GM19351 (cell line): ENCODE data around the gene TYW1.
A peak's percentile ranks its signal among the peaks of the same experiment; 100 is the strongest.
"Not testable (repeated sequence)": the region's sequence is repeated elsewhere in the genome, so short reads cannot be mapped to it uniquely, and the experiment has no call there.

ENCODE experiments used
- ATAC-seq: cut with Tn5 transposase; IDR thresholded peaks from one replicate; pipeline ENCODE4 v1.9.1; 2021; ENCODE audit warnings: mild to moderate bottlenecking, moderate library complexity; ENCODE audit not compliant: unreplicated experiment

TYW1 gene, protein sequence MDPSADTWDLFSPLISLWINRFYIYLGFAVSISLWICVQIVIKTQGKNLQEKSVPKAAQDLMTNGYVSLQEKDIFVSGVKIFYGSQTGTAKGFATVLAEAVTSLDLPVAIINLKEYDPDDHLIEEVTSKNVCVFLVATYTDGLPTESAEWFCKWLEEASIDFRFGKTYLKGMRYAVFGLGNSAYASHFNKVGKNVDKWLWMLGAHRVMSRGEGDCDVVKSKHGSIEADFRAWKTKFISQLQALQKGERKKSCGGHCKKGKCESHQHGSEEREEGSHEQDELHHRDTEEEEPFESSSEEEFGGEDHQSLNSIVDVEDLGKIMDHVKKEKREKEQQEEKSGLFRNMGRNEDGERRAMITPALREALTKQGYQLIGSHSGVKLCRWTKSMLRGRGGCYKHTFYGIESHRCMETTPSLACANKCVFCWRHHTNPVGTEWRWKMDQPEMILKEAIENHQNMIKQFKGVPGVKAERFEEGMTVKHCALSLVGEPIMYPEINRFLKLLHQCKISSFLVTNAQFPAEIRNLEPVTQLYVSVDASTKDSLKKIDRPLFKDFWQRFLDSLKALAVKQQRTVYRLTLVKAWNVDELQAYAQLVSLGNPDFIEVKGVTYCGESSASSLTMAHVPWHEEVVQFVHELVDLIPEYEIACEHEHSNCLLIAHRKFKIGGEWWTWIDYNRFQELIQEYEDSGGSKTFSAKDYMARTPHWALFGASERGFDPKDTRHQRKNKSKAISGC

GRCh38 chr7:66996444-66997191, at the start of gene TYW1:
Gene TYW1, plus strand, starts transcription at chr7:66996833. Its CDS starts 146 bp downstream, at chr7:66996979.
- peak; percentile 87 for ATAC-seq

DNA sequence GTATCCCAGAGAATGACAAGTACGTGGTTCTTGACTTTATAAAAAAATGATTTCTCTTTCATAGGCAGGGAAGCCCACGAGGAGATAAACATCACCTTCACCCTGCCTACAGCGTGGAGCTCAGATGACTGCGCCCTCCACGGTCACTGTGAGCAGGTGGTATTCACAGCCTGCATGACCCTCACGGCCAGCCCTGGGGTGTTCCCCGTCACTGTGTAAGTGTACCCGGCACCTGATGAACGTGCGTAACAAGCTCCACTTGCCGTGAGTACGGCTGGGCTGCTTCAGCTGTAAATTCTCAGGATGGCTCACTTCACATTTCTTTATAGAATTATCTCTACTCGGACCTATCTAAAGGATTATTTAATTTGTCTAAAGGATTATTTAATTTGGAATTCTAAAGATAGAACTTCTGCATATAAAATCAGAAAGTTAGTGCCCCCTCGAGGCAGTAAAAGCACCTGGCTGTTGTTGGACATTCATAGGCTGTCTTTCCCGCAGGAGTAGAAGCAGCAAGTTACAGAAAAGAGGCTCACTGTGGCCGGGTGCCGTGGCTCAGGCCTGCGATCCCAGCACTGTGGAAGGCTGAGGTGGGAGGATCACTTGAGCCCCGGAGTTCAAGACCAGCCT, 48.0 kb upstream of the TYW1 start:
- no peak for ATAC-seq

- ATAC-seq: no peak
Measured at GRCh38 chr7:66950311-66950710, 46.3 kb upstream of the TYW1 start.

GRCh38 chr7:66950763-66951162, 45.9 kb upstream of the TYW1 start:
- ATAC-seq: no peak

DNA sequence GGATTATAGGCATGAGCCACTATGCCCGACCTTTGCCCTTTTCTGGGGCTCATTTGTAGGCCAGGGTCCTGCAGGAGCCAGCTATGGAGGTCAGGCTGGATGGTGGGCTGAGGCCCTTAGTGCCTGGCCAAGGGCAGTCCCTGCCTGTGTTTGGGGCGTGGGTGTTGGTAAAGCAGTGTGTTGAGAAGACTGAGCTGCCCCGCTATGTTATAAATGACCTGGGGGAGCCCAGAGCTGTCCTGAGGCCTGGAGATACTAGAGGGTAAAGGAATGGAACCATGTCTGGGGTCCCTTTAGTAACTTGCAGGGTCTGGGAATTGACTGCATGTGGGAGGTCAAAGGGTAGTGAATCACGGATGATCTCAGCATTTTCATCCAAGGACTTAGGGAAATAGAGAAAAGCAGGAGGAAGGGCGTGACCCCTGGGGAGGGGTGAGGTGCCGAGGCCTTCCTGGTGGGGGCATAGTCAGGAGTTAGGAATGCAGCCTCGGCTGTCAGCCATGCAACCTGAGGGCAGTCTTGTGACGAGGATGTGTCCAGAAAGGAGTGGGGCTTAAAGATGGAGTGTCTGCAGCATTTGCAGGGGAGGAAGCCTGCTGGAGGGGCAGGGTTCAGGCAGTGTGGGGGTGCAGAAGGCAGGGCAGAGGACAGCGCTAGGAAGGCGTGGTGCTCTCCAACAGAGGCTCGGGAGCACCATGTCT, 44.1 kb upstream of the TYW1 start:
- ATAC-seq: no peak

DNA sequence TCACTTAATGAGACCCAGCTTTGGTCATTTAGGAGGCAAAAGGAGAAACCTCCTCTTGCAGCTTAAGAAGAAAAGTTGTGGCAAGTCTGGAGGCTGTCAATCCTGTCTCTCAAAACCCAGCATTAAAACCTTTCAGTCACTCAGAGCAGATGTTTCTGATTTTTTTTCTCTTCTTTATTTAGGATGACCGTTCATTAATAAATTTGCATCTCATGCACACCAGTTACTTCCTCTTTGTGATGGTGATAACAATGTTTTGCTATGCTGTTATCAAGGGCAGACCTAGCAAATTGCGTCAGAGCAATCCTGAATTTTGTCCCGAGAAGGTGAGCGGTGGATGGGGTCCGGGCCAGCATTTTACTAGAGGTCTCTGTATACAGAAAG, 43.6 kb upstream of the TYW1 start:
- ATAC-seq: no peak

DNA sequence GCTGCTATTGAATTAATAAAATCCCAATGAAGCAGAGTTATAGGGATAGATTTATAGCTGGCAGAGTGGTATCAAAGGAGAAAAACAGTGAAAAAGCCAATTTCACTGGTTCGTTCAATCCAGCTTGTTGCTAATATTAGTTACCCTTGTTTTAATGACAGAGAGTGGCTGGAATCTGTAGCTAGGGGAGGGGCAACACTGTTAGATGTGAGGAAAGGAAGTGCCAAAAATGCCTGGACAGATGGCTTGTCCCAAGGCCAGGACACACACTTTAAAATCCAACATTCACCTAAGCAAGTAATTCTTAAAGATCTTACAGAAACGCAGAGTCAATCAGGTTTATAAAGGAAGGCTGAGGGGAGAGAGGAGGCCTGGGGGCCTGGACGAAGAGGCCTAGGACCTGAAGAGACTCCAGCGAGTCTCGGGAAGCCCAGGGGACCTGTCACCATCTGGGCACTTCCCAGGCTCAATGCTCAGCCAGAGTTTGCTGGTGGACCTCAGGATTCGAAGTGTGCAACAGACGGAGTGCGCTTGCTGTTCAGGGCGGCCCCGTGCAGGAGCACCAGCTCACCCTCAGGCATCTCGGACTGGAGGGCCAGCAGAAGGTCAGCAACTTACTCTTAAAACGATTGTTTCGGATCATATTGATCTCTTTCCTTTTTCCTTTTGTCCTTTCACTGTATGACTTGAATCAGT, 38.9 kb upstream of the TYW1 start:
- no peak for ATAC-seq

DNA sequence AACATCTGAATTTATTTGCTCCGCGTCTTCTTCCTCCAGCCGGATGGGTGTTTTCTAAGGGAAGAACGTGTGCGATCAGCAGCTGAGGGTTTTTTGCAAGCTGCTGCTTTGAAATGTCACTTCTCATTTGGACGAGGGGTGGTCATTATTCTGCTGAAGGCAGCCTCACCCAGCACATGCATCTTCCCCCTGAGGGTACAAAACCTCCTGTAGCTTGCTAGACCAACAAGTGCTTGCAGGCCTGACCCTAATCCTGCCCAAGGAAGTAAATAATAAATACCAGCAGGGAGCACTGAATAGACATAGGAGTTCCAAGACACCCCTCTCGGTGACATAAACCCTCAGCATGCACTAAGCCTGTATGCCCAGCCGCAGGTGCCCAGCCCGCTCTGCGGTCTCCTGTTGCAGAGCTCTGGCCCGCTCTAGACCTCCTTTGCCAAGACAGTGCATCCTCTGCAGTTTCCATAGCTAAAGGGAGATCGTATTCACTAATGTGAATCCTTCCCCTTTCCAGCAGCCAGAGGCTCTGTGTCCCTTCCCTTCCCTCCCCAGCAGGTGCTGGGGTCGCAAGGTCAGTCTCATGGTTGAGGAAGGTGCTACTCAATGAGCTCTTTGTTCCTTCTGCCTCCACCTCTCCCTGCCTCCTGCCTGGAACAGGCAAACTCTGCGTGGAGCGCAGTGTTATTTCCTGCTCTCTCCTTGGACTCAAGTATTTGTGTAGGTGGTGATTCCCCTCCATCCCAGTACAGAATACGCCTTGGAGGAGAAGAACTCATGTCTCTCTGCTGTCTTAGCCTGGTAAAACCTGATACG, 37.9 kb upstream of the TYW1 start:
- ATAC-seq: no peak

DNA sequence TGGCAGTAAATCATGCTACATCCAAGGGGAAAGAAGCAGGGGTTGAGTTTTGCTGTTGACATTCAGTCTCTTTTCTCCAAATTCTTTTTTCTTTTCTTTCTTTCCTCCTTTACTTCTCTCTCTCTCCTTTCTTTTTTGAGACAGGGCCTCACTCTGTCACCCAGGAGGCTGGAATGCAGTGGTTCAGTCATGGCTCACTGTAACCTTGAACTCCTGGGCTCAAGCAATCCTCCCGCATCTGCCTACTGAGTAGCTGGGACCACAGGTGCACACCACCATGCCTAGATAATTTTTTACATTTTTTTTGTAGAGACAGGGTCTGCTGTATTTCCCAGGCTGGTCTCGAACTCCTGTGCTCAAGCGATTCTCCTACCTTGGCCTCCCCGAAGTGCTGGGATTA, 36.4 kb upstream of the TYW1 start:
- ATAC-seq: no peak

- no peak for ATAC-seq
Measured at GRCh38 chr7:66961096-66961495, 35.5 kb upstream of the TYW1 start.

GRCh38 chr7:66964411-66964810, 32.2 kb upstream of the TYW1 start:
- no peak for ATAC-seq

- no peak for ATAC-seq
Measured at GRCh38 chr7:66967029-66967428, 29.6 kb upstream of the TYW1 start.

GRCh38 chr7:66969001-66969400, 27.6 kb upstream of the TYW1 start:
- not testable (repeated sequence) for ATAC-seq

GRCh38 chr7:66970310-66970709, 26.3 kb upstream of the TYW1 start:
- ATAC-seq: no peak

GRCh38 chr7:66974986-66975590, 21.5 kb upstream of the TYW1 start:
- ATAC-seq: no peak

DNA sequence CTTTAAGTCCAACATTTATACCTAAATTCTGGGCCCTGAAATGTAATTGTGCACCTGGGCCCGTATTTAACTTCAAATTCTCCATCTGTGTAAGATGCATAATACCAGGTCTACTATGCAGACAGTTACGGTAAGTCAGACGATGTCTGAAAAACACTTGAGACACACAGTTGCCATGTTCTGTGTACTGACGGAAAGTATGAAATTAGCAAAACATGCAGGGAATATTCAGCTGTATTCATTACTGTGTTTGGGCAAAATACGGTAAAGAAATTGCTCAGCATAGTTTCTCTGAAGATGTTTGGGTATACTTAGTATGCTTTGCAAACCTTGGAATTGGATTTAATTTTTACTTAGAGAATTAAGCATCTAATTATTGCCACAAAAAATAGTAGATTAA, 18.3 kb upstream of the TYW1 start:
- ATAC-seq: not testable (repeated sequence)

DNA sequence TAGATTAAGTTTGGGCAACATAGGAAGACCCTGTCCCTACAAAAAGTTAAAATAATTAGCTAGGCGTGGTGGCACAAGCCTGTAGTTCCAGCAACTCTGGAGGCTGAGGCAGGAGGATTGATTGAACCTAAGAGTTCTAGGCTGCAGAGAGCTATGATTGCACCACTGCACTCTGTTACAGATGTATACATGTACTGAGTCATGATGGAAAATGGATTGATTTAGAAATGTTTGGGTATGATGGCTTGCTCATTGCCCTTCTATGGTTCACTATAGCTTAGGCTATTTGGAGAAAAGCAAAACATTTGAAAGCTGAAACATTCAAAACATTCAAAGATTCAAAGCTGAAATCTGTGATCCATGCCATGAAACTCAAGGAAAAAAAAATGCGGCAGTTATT, 17.6 kb upstream of the TYW1 start:
- not testable (repeated sequence) for ATAC-seq

GRCh38 chr7:66980336-66980735, 16.3 kb upstream of the TYW1 start:
- not testable (repeated sequence) for ATAC-seq

- not testable (repeated sequence) for ATAC-seq
Measured at GRCh38 chr7:66989552-66989951, 7.1 kb upstream of the TYW1 start.
